SK-N-SH (cell line): ENCODE results near the gene DCUN1D2. TPM values are rescaled to one million over a fixed set of nuclear protein-coding genes. Genes with fewer than 3 reads are reported as not detected.

Source experiments
- CTCF ChIA-PET: fragments of 300-600, 350-600 bp; formaldehyde crosslinking; extraction: SDS; loops from one replicate; lab custom pipeline; 2021; lab: Yijun Ruan, JAX
- POLR2A ChIA-PET: fragments of 350-600 bp; sonication (Branson Sonifier 250); formaldehyde crosslinking; extraction: SDS; loops from one replicate; lab custom pipeline; 2020; ENCODE audit warnings: antibody characterized with exemption, inconsistent platforms; lab: Yijun Ruan, JAX
- DNase-seq: peaks from one replicate; pipeline ENCODE4 v3.0.0; 2012
- H2AFZ ChIP-seq: fragments of 200-600 bp; sonication (generic); 2 replicates; pipeline ENCODE4 v1.8.1; 2016; ENCODE audit warnings: antibody characterized with exemption, mild to moderate bottlenecking, low read depth
- H3F3A ChIP-seq: fragments of 200-600 bp; sonication (generic); replicated peaks from 2 replicates; pipeline ENCODE3; 2016; ENCODE audit warnings: antibody characterized with exemption, mild to moderate bottlenecking; ENCODE audit not compliant: insufficient read depth
- H3K27ac ChIP-seq, 2 experiments: fragments of 200-500 bp in 1 of 2; fragments of 200-600 bp in 1 of 2; sonication (Bioruptor generic) in 1 of 2; sonication (generic), shearing (Covaris generic) in 1 of 2; 2 replicates each; pipeline versions ENCODE4 v1.5.1 to v1.6.1; 2014 to 2016; ENCODE audit warnings: low read depth in 2 of 2, inconsistent platforms in 1 of 2, low read length in 1 of 2, mild to moderate bottlenecking in 1 of 2, mixed read lengths in 1 of 2
- H3K27me3 ChIP-seq: fragments of 200-600 bp; sonication (generic), shearing (Covaris generic); 2 replicates; pipeline ENCODE4 v1.6.1; 2016; ENCODE audit warnings: mixed run types; ENCODE audit not compliant: insufficient read depth
- H3K36me3 ChIP-seq, 2 experiments: fragments of 200-500 bp in 1 of 2; fragments of 200-600 bp in 1 of 2; sonication (Bioruptor generic) in 1 of 2; sonication (generic) in 1 of 2; replicated peaks in 1 of 2; 2 replicates each; pipeline versions ENCODE3 to v1.5.1; 2014 to 2016; ENCODE audit warnings: low read length in 1 of 2, mild to moderate bottlenecking in 1 of 2; ENCODE audit not compliant: insufficient read depth in 2 of 2, control insufficient read depth in 1 of 2
- H3K4me1 ChIP-seq, 2 experiments: fragments of 200-500 bp in 1 of 2; fragments of 200-600 bp in 1 of 2; sonication (Bioruptor generic) in 1 of 2; sonication (generic), shearing (Covaris generic) in 1 of 2; 2 replicates each; pipeline versions ENCODE4 v1.5.1 to v1.6.1; 2014 to 2016; ENCODE audit warnings: low read depth in 1 of 2, low read length in 1 of 2, mixed run types in 1 of 2; ENCODE audit not compliant: insufficient read depth in 2 of 2, control insufficient read depth in 1 of 2
- H3K4me2 ChIP-seq: fragments of 200-600 bp; sonication (generic), shearing (Covaris generic); 2 replicates; pipeline ENCODE4 v1.6.1; 2017; ENCODE audit warnings: mixed run types
- H3K4me3 ChIP-seq, 2 experiments: fragments of 200-500 bp in 1 of 2; fragments of 200-600 bp in 1 of 2; sonication (Bioruptor generic) in 1 of 2; sonication (generic), shearing (Covaris generic) in 1 of 2; 2 replicates each; pipeline versions ENCODE4 v1.5.1 to v1.8.1; 2014 to 2016; ENCODE audit warnings: low read depth in 2 of 2, inconsistent platforms in 1 of 2, low read length in 1 of 2, mild to moderate bottlenecking in 1 of 2, mixed read lengths in 1 of 2, moderate library complexity in 1 of 2
- H3K79me2 ChIP-seq: fragments of 200-600 bp; sonication (generic); 2 replicates; pipeline ENCODE4 v1.8.1; 2017; ENCODE audit warnings: mild to moderate bottlenecking; ENCODE audit not compliant: insufficient read depth
- H3K9ac ChIP-seq: fragments of 200-600 bp; sonication (generic); 2 replicates; pipeline ENCODE4 v1.6.1; 2017; ENCODE audit warnings: mixed run types
- H3K9me2 ChIP-seq: fragments of 200-600 bp; sonication (generic); 2 replicates; pipeline ENCODE4 v1.6.1; 2017; ENCODE audit warnings: mixed run types
- H3K9me3 ChIP-seq: fragments of 200-600 bp; sonication (generic); 2 replicates; pipeline ENCODE4 v1.6.1; 2017; ENCODE audit warnings: mixed run types, mild to moderate bottlenecking, moderate library complexity
- H4K20me1 ChIP-seq: fragments of 200-600 bp; sonication (generic); 2 replicates; pipeline ENCODE4 v1.6.1; 2017; ENCODE audit warnings: mild to moderate bottlenecking, mixed run types; ENCODE audit not compliant: insufficient read depth
- CTCF ChIP-seq: fragments of 200-600 bp; sonication (generic); IDR thresholded peaks from 2 replicates; pipeline ENCODE4 v1.6.1; 2017; ENCODE audit warnings: antibody characterized with exemption, mild to moderate bottlenecking, moderate library complexity
- GABPA ChIP-seq: IDR thresholded peaks from 2 replicates; pipeline ENCODE4 v1.4.0; 2012; ENCODE audit warnings: low read depth, mild to moderate bottlenecking
- MAX ChIP-seq: IDR thresholded peaks from 2 replicates; pipeline ENCODE4 v1.4.0; 2012; ENCODE audit warnings: low read depth
- POLR2AphosphoS5 ChIP-seq: IDR thresholded peaks from 2 replicates; pipeline ENCODE4 v1.6.1; 2012; ENCODE audit warnings: low read depth, low read length
- RAD21 ChIP-seq: IDR thresholded peaks from 2 replicates; pipeline ENCODE4 v1.6.1; 2012; ENCODE audit warnings: mild to moderate bottlenecking, low read length
- RCOR1 ChIP-seq: fragments of 150-350 bp; IDR thresholded peaks from 2 replicates; pipeline ENCODE4 v1.6.1; 2017; ENCODE audit warnings: antibody characterized with exemption, low read length
- REST ChIP-seq: IDR thresholded peaks from 2 replicates; pipeline ENCODE4 v1.6.1; 2012; ENCODE audit warnings: mild to moderate bottlenecking, low read depth, low read length, moderate library complexity
- SIN3A ChIP-seq: IDR thresholded peaks from 2 replicates; pipeline ENCODE4 v1.6.1; 2012; ENCODE audit warnings: low read depth, mild to moderate bottlenecking, low read length, moderate library complexity, borderline replicate concordance
- SMC3 ChIP-seq: IDR thresholded peaks from 2 replicates; pipeline ENCODE4 v1.6.1; 2012; ENCODE audit warnings: low read depth, low read length, improper control_type of control experiment
- USF1 ChIP-seq: IDR thresholded peaks from 2 replicates; pipeline ENCODE4 v1.4.0; 2012; ENCODE audit warnings: low read depth, borderline replicate concordance
- ZBTB33 ChIP-seq: IDR thresholded peaks from 2 replicates; pipeline ENCODE4 v1.4.0; 2012; ENCODE audit warnings: low read depth, borderline replicate concordance
- WGBS: methylation state at CpG from one replicate; pipeline ENCODE4 v1.1.6; 2017; ENCODE audit warnings: low lambda C conversion rate; 5-methylcytosine and 5-hydroxymethylcytosine counted together
- polyA plus RNA-seq, 3 experiments: library from polyadenylated mRNA; depleted of rRNA; stranded (reverse); fragments of >200 nt; gene quantifications; 2 replicates each; pipeline ENCODE4 v1.2.3, GENCODE V29; 2012

The DCUN1D2 gene
- polyA plus RNA-seq, 1 of the 3 experiments (the other 2 are of a cell fraction): 11.0 TPM

GRCh38 chr13:113419531-113420193 is 70.8 kb downstream of the DCUN1D2 start:
- TF ChIP-seq REST: no peak
- TF ChIP-seq CTCF: no peak
- no peak for TF ChIP-seq SIN3A
- no peak for TF ChIP-seq RAD21
- TF ChIP-seq ZBTB33: no peak
- no peak for TF ChIP-seq MAX
- TF ChIP-seq, all 33 proteins: peak for 0
- CTCF ChIA-PET: interaction anchor here (0.6 kb wide), 1 partner anchor 25 kb away, joined by 3 read pairs; no protein-coding TSS in a partner anchor
- Histone ChIP-seq H3K4me3 (no peak overlapping the region), H3K79me2 (no peaks in the 10 kb centered on the region), H3K4me2 (no peak overlapping the region), H3K4me1 (peaks cover 0 to 18% of the 10 kb centered on the region in 2 experiments; a peak in 2 of 4 replicates), H4K20me1 (no peaks in the 10 kb centered on the region), H2AFZ (no peak overlapping the region), H3K27ac (no peak overlapping the region), H3F3A (no peaks in the 10 kb centered on the region), H3K27me3 (no peaks in the 10 kb centered on the region), H3K9ac (no peak overlapping the region), H3K36me3 (no peaks in the 10 kb centered on the region), H3K9me3 (no peaks in the 10 kb centered on the region), H3K9me2 (no peaks in the 10 kb centered on the region)
- POLR2A ChIA-PET: no interaction called here
- 94% methylated on average over 18 of the region's 18 CpGs for WGBS
- no peak for DNase-seq

- DNase-seq: no peak
- Histone ChIP-seq H3K4me1 (peaks cover 0 to 22% of the 10 kb centered on the region in 2 experiments; a peak in 2 of 4 replicates), H3K9me2 (no peaks in the 10 kb centered on the region), H3K4me3 (no peak overlapping the region), H3K9ac (no peak overlapping the region), H4K20me1 (no peaks in the 10 kb centered on the region), H3K4me2 (no peak overlapping the region), H3K79me2 (no peaks in the 10 kb centered on the region), H2AFZ (no peak overlapping the region), H3K9me3 (no peaks in the 10 kb centered on the region), H3K27me3 (no peaks in the 10 kb centered on the region), H3K27ac (no peak overlapping the region), H3K36me3 (no peaks in the 10 kb centered on the region), H3F3A (no peaks in the 10 kb centered on the region)
- 88% methylated on average over 1 of the region's 1 CpG for WGBS
- ChIA-PET CTCF (interaction anchor here (0.6 to 0.9 kb wide), 2 partner anchors 16 to 391 kb away, joined by 3 to 4 read pairs; no protein-coding TSS in a partner anchor), POLR2A (no interaction called here)
- TF ChIP-seq SMC3 (no peak), MAX (no peak), RAD21 (no peak), GABPA (no peak), POLR2AphosphoS5 (no peak), USF1 (no peak), RCOR1 (no peak)
These were observed 71.8 kb downstream of the DCUN1D2 start for GRCh38 chr13:113418722-113419049.
